H9 (cell line): ENCODE data around the gene PFDN1. TPM values are rescaled to one million over a fixed set of nuclear protein-coding genes. Genes with fewer than 3 reads are reported as not detected.
A peak's percentile ranks its signal among the peaks of the same experiment; 100 is the strongest.

Source experiments
- DNase-seq: peaks from one replicate; pipeline ENCODE4 v3.0.0-alpha.2; 2017
- H2AFZ ChIP-seq: one replicate; pipeline ENCODE4 v1.6.1; 2013; ENCODE audit warnings: mild to moderate bottlenecking, low read length, control low read depth, moderate library complexity
- H2AK5ac ChIP-seq: 2 replicates; pipeline ENCODE4 v1.6.1; 2013; ENCODE audit warnings: low read length, control low read depth, mixed read lengths; ENCODE audit not compliant: insufficient read length
- H2BK120ac ChIP-seq: one replicate; pipeline ENCODE4 v1.6.1; 2013; ENCODE audit warnings: low read depth, mild to moderate bottlenecking, low read length, control low read depth, inconsistent platforms; ENCODE audit not compliant: poor library complexity, severe bottlenecking
- H2BK12ac ChIP-seq: 2 replicates; pipeline ENCODE4 v1.6.1; 2013; ENCODE audit warnings: low read length, control low read depth, mixed read lengths, low read depth; ENCODE audit not compliant: insufficient read length
- H2BK15ac ChIP-seq: 2 replicates; pipeline ENCODE4 v1.6.1; 2013; ENCODE audit warnings: low read depth, low read length, control low read depth
- H2BK20ac ChIP-seq: one replicate; pipeline ENCODE4 v1.6.1; 2013; ENCODE audit warnings: low read depth, mild to moderate bottlenecking, low read length, control low read depth, inconsistent platforms; ENCODE audit not compliant: poor library complexity, severe bottlenecking
- H2BK5ac ChIP-seq: 2 replicates; pipeline ENCODE4 v1.6.1; 2013; ENCODE audit warnings: low read length, control low read depth, mixed read lengths; ENCODE audit not compliant: insufficient read length
- H3K14ac ChIP-seq: 2 replicates; pipeline ENCODE4 v1.6.1; 2013; ENCODE audit warnings: low read length, control low read depth; ENCODE audit not compliant: insufficient read depth
- H3K18ac ChIP-seq: 2 replicates; pipeline ENCODE4 v1.6.1; 2013; ENCODE audit warnings: low read depth, mild to moderate bottlenecking, mixed read lengths, low read length, control low read depth; ENCODE audit not compliant: insufficient read length
- H3K23ac ChIP-seq: 2 replicates; pipeline ENCODE4 v1.6.1; 2013; ENCODE audit warnings: low read length, control low read depth, mixed read lengths, low read depth; ENCODE audit not compliant: insufficient read length
- H3K23me2 ChIP-seq: 2 replicates; pipeline ENCODE4 v1.6.1; 2013; ENCODE audit warnings: low read depth, mild to moderate bottlenecking, mixed read lengths, low read length, control low read depth; ENCODE audit not compliant: insufficient read length, poor library complexity, severe bottlenecking
- H3K27ac ChIP-seq: 2 replicates; pipeline ENCODE4 v1.5.1; 2013; ENCODE audit warnings: low read length, control low read depth, mixed read lengths, low read depth; ENCODE audit not compliant: insufficient read length
- H3K27me3 ChIP-seq: 2 replicates; pipeline ENCODE4 v1.6.1; 2013; ENCODE audit warnings: low read length, control low read depth, inconsistent platforms; ENCODE audit not compliant: insufficient read depth
- H3K4ac ChIP-seq: 2 replicates; pipeline ENCODE4 v1.6.1; 2013; ENCODE audit warnings: low read depth, mild to moderate bottlenecking, control low read depth, inconsistent platforms, low read length, moderate library complexity
- H3K4me1 ChIP-seq: 2 replicates; pipeline ENCODE4 v1.6.1; 2013; ENCODE audit warnings: low read length, control low read depth, inconsistent platforms; ENCODE audit not compliant: insufficient read depth
- H3K4me2 ChIP-seq: 2 replicates; pipeline ENCODE4 v1.6.1; 2013; ENCODE audit warnings: low read length, control low read depth, mixed read lengths; ENCODE audit not compliant: insufficient read length, insufficient read depth
- H3K56ac ChIP-seq: 2 replicates; pipeline ENCODE4 v1.6.1; 2013; ENCODE audit warnings: low read depth, mild to moderate bottlenecking, mixed read lengths, low read length, control low read depth; ENCODE audit not compliant: insufficient read length
- H3K79me1 ChIP-seq: 2 replicates; pipeline ENCODE4 v1.6.1; 2013; ENCODE audit warnings: low read depth, mild to moderate bottlenecking, moderate library complexity, low read length, control low read depth, inconsistent platforms; ENCODE audit not compliant: insufficient read depth, poor library complexity, severe bottlenecking
- H3K79me2 ChIP-seq: 2 replicates; pipeline ENCODE4 v1.6.1; 2013; ENCODE audit warnings: low read length, control low read depth, inconsistent platforms; ENCODE audit not compliant: insufficient read depth
- H3K9ac ChIP-seq: 2 replicates; pipeline ENCODE4 v1.6.1; 2013; ENCODE audit warnings: low read length, control low read depth, mixed read lengths; ENCODE audit not compliant: insufficient read length; ENCODE audit errors: extremely low read depth
- H3K9me3 ChIP-seq: one replicate; pipeline ENCODE4 v1.6.1; 2013; ENCODE audit warnings: low read depth, low read length, inconsistent platforms; ENCODE audit not compliant: control insufficient read depth
- H3T11ph ChIP-seq: one replicate; pipeline ENCODE4 v1.6.1; 2013; ENCODE audit warnings: mild to moderate bottlenecking, low read length, control low read depth, inconsistent platforms
- H4K20me1 ChIP-seq: one replicate; pipeline ENCODE4 v1.6.1; 2013; ENCODE audit not compliant: control insufficient read depth, insufficient read length, insufficient read depth
- H4K5ac ChIP-seq: 2 replicates; pipeline ENCODE4 v1.6.1; 2013; ENCODE audit warnings: low read depth, mild to moderate bottlenecking, mixed read lengths, low read length, control low read depth; ENCODE audit not compliant: insufficient read length
- H4K8ac ChIP-seq: replicated peaks from 2 replicates; pipeline ENCODE4 v1.6.1; 2013; ENCODE audit warnings: low read length, control low read depth, mixed read lengths, low read depth; ENCODE audit not compliant: insufficient read length
- H4K91ac ChIP-seq: 2 replicates; pipeline ENCODE4 v1.6.1; 2013; ENCODE audit warnings: low read depth, mild to moderate bottlenecking, moderate library complexity, mixed read lengths, low read length, control low read depth; ENCODE audit not compliant: insufficient read length
- H3K27ac Mint-ChIP-seq, 3 experiments: 2 replicates in 2 of 3; 3 replicates in 1 of 3; pipeline ENCODE4 v1.8.0; 2020 to 2021; ENCODE audit warnings: mixed read lengths in 3 of 3, mild to moderate bottlenecking in 1 of 3, moderate library complexity in 1 of 3
- H3K27me3 Mint-ChIP-seq: 2 replicates; pipeline ENCODE4 v1.8.0; 2021; ENCODE audit warnings: low read depth, mild to moderate bottlenecking, moderate library complexity, mixed read lengths
- H3K36me3 Mint-ChIP-seq, 3 experiments: 2 replicates in 2 of 3; 3 replicates in 1 of 3; pipeline ENCODE4 v1.8.0; 2020 to 2021; ENCODE audit warnings: low read depth in 3 of 3, mixed read lengths in 3 of 3; ENCODE audit not compliant: insufficient read depth in 1 of 3
- H3K4me1 Mint-ChIP-seq, 2 experiments: 2 replicates each; pipeline ENCODE4 v1.8.0; 2020; ENCODE audit warnings: mixed read lengths in 2 of 2
- H3K4me3 Mint-ChIP-seq, 2 experiments: 2 replicates in 1 of 2; 3 replicates in 1 of 2; pipeline ENCODE4 v1.8.0; 2020 to 2021; ENCODE audit warnings: mild to moderate bottlenecking in 2 of 2, mixed read lengths in 2 of 2, moderate library complexity in 1 of 2
- H3K9me3 Mint-ChIP-seq, 2 experiments: 2 replicates in 1 of 2; 3 replicates in 1 of 2; pipeline ENCODE4 v1.8.0; 2020; ENCODE audit warnings: mild to moderate bottlenecking in 2 of 2, mixed read lengths in 2 of 2, moderate library complexity in 1 of 2
- CTCF ChIP-seq: fragments of 200-600 bp; sonication (generic); conservative IDR thresholded peaks from 3 replicates; pipeline ENCODE4 v1.8.0; 2021; ENCODE audit warnings: antibody characterized with exemption, mild to moderate bottlenecking
- WGBS: extraction: QIAGEN DNeasy Blood & Tissue Kit; methylation state at CpG from one replicate; pipeline ENCODE4 v1.1.7; 2013; ENCODE audit warnings: missing lambda C conversion rate, low lambda C conversion rate, mixed read lengths; ENCODE audit not compliant: insufficient read length; ENCODE audit errors: extremely low coverage; 5-methylcytosine and 5-hydroxymethylcytosine counted together
- total RNA-seq: library from RNA; stranded (reverse); gene quantifications from 2 replicates; pipeline ENCODE4 v1.2.1, GENCODE V29; 2021

The PFDN1 gene
- total RNA-seq, 1 experiment from 2014 or later, result 58.3 TPM

- no peak overlapping the region for H3K18ac ChIP-seq
- H3K79me1 ChIP-seq, result peaks cover 8% of the 10 kb centered on the region
- H3K27ac ChIP-seq, result no peak overlapping the region
- no peaks in the 10 kb centered on the region for H3K27me3 ChIP-seq
- H3K4me1 ChIP-seq, result peaks cover 3% of the 10 kb centered on the region; the same call in 1 of the 2 replicates
- H3K4me2 ChIP-seq, result no peak overlapping the region
- H3K23ac ChIP-seq, result no peak overlapping the region
- no peak overlapping the region for H2AFZ ChIP-seq
- H3K56ac ChIP-seq, result no peak overlapping the region
- no peak overlapping the region for H2BK120ac ChIP-seq
- Mint-ChIP-seq H3K9me3 (no peaks in the 10 kb centered on the region), H3K27me3 (no peaks in the 10 kb centered on the region), H3K36me3 (peaks cover 4 to 15% (median 6%) of the 10 kb centered on the region in 3 experiments), H3K4me3 (no peak overlapping the region), H3K4me1 (peaks cover 14 to 22% of the 10 kb centered on the region in 2 experiments), H3K27ac (no peak overlapping the region)
- H4K91ac ChIP-seq, result peak overlapping the region; percentile 58
- no peak overlapping the region for H2BK5ac ChIP-seq
- DNase-seq, result no peak
- no peak overlapping the region for H3K4ac ChIP-seq
- H3K79me2 ChIP-seq, result 0 out of 2 replicates have a peak, but pooled peaks cover 3% of the 10 kb centered on the region
- no peaks in the 10 kb centered on the region for H3K23me2 ChIP-seq
- H4K20me1 ChIP-seq, result no peaks in the 10 kb centered on the region
- H3K14ac ChIP-seq, result no peak overlapping the region
- no peak overlapping the region for H2BK20ac ChIP-seq
- H2AK5ac ChIP-seq, result no peak overlapping the region
- no peak overlapping the region for H3T11ph ChIP-seq
- no peak overlapping the region for H4K8ac ChIP-seq
- TF ChIP-seq CTCF, result no peak
- H2BK15ac ChIP-seq, result no peak overlapping the region
- H2BK12ac ChIP-seq, result no peak overlapping the region
- H4K5ac ChIP-seq, result no peak overlapping the region
- no peak overlapping the region for H3K9ac ChIP-seq
- no CpG with 5 or more reads among the region's 3 CpGs for WGBS
- no peaks in the 10 kb centered on the region for H3K9me3 ChIP-seq
Measured at GRCh38 chr5:140262221-140262620, 40.7 kb downstream of the PFDN1 start.
